Spleen (tissue), 7 donors: Measurements from ENCODE around the gene SRP14.

Experiments used
- POLR2AphosphoS5 ChIP-seq, 3 donors: sonication (generic); formaldehyde crosslinking; IDR thresholded peaks; one replicate each; pipeline ENCODE4 v1.5.1; 2017; ENCODE audit warnings: antibody characterized with exemption in 3 of 3
- TF ChIP-seq, protein P1 (sequence below), 11 experiments: fragments of 200-600 bp in 7 of 11; fragments of 450-650 bp in 4 of 11; sonication (generic) in 4 of 11; IDR thresholded peaks in 8 of 11; conservative IDR thresholded peaks in 3 of 11; 1 replicate in 7 of 11; 2 replicates in 4 of 11; pipeline versions ENCODE4 v1.4.0 to v1.8.0; 2016 to 2021; ENCODE audit warnings: antibody characterized with exemption in 11 of 11, inconsistent platforms in 4 of 11, mild to moderate bottlenecking in 1 of 11
- donor health status: DM: no; HTN: no; CAD: no; lungs with moderate emphysema.
- donor health status: DM: no; HTN: no; CAD: no.
- donor health status: DM: no; HTN: no; CAD: no.

DNA sequence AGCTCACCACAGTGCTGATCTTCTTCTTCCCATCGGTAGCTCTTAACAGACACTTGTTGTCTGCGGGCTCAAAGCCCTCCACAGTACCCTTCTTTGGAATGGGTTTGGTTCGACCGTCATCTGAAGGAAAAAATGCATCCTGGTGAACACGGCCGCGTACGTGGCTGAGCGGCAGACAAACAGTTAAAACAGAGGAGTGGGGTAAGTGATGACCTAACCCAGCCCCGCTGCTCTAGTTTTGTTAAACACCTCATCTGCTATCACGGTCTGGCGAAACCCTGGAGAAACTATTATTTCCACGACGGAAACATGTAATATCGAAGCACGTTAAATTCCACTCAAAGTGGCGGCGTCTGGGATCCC, 725 bp downstream of the SRP14 start:
- TF ChIP-seq, protein P1, sequence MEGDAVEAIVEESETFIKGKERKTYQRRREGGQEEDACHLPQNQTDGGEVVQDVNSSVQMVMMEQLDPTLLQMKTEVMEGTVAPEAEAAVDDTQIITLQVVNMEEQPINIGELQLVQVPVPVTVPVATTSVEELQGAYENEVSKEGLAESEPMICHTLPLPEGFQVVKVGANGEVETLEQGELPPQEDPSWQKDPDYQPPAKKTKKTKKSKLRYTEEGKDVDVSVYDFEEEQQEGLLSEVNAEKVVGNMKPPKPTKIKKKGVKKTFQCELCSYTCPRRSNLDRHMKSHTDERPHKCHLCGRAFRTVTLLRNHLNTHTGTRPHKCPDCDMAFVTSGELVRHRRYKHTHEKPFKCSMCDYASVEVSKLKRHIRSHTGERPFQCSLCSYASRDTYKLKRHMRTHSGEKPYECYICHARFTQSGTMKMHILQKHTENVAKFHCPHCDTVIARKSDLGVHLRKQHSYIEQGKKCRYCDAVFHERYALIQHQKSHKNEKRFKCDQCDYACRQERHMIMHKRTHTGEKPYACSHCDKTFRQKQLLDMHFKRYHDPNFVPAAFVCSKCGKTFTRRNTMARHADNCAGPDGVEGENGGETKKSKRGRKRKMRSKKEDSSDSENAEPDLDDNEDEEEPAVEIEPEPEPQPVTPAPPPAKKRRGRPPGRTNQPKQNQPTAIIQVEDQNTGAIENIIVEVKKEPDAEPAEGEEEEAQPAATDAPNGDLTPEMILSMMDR (IDR thresholded peaks at IDR 0.05 in 8 of 11, conservative IDR thresholded peaks at IDR 0.05 in 3 of 11), result no peak
- TF ChIP-seq POLR2AphosphoS5 (IDR thresholded peaks at IDR 0.05), result no peak
